GM21423 (cell line): ENCODE data around the gene ENAH.
"Not testable (repeated sequence)": the region's sequence is repeated elsewhere in the genome, so short reads cannot be mapped to it uniquely, and the experiment has no call there.

ENCODE experiments used
- ATAC-seq: cut with Tn5 transposase; IDR thresholded peaks from one replicate; pipeline ENCODE4 v1.9.1; 2021; ENCODE audit warnings: mild to moderate bottlenecking, moderate library complexity; ENCODE audit not compliant: unreplicated experiment

ENAH gene

GRCh38 chr1:225652729-225653462 lies at the start of gene ENAH:
TSS of gene ENAH (minus strand) at chr1:225653123. CDS start at chr1:225652690, 433 bp downstream.
- no peak for ATAC-seq

- no peak for ATAC-seq
Measured at GRCh38 chr1:225700889-225701465, 48.1 kb upstream of the ENAH start.

- ATAC-seq = no peak
Measured at GRCh38 chr1:225700164-225700821, 47.4 kb upstream of the ENAH start.

GRCh38 chr1:225699336-225699735 lies 46.4 kb upstream of the ENAH start:
- no peak for ATAC-seq

DNA sequence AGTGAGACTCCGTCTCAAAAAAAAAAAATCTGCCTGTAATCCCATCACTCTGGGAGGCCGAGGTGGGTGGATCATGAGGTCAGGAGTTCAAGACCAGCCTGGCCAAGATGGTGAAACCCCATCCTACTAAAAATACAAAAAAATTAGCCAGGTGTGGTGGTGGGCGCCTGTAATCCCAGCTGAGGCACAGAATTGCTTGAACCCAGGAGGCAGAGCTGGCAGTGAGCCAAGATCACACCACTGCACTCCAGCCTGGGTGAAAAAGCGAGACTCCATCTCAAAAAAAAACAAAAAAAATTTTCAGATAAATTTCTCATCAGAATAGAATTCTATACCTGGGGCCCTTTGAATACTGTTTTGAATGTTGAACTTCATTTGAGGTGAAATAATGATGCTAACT lies 45.3 kb upstream of the ENAH start:
- ATAC-seq = not testable (repeated sequence)

GRCh38 chr1:225697428-225697827 lies 44.5 kb upstream of the ENAH start:
- no peak for ATAC-seq

GRCh38 chr1:225695578-225696337 lies 42.8 kb upstream of the ENAH start:
- no peak for ATAC-seq

- no peak for ATAC-seq
Measured at GRCh38 chr1:225694151-225694603, 41.3 kb upstream of the ENAH start.

GRCh38 chr1:225693697-225694096 lies 40.8 kb upstream of the ENAH start:
- ATAC-seq = not testable (repeated sequence)

GRCh38 chr1:225693085-225693696 lies 40.3 kb upstream of the ENAH start:
- no peak for ATAC-seq

DNA sequence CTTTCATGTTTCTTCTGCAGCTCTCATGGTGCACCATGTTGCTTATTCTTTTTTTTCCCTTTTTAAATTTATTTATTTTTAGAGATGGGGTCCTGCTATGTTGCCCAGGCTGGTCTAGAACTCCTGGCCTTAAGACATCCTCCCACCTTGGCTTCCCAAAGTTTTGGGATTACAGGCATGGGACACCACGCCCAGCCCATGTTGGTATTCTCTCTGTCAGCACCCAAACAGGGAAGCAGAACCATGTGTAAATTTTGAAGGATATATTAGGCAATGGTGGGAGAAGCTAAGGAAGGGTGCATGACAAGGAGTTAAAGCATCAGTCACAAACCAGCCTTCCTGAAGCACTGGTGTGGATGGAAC lies 39.6 kb upstream of the ENAH start:
- no peak for ATAC-seq

DNA sequence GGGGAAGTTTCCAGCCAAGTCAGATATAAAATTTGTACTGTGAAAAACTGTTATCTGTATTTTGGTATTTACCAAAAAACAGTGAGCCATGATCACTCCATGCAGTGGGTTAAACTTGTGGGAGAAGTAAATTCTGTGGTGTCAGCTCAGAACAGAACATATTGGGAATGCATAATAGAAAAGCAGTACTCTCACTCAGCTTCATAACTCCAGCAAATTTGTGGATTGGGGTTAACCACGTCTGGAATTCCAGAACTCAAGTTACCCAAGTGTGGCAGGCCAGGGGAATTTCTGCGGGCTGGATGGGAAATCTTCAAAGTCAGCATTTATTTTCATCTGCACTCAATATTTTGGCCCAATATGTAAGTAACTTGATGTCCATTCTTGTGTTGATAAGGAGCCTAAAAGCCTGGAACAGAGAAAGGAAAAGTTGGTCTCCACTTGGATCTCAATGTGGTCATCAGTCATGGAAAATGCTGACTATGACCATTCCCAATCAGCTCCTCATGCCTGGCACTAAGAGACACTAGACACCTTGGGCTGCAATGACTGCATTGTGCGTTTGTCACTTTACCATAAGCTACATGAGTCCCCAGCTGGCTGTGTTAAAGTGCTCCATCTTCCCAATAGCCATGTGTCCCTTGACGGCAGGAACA lies 39.1 kb upstream of the ENAH start:
- ATAC-seq = no peak

GRCh38 chr1:225691377-225691776 lies 38.5 kb upstream of the ENAH start:
- no peak for ATAC-seq

- no peak for ATAC-seq
Measured at GRCh38 chr1:225689882-225690459, 37.0 kb upstream of the ENAH start.

DNA sequence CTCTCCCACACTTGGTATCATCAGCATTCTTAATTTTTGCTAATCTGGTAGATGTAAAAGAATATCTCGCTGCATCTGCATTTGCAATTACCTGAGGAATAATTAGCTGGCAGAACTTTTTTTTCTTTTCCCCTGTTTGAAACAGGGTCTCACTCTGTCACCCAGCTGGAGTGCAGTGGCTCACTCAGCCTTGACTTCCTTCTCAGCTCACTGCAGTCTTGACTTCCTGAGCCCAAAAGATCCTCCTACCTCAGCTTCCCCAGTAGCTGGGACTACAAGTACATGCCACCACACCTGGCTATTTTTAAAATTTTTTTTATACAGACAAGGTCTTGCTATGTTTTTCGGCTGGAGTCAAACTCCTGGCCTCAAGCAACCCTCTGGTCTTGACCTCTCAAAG lies 35.4 kb upstream of the ENAH start:
- ATAC-seq = no peak

DNA sequence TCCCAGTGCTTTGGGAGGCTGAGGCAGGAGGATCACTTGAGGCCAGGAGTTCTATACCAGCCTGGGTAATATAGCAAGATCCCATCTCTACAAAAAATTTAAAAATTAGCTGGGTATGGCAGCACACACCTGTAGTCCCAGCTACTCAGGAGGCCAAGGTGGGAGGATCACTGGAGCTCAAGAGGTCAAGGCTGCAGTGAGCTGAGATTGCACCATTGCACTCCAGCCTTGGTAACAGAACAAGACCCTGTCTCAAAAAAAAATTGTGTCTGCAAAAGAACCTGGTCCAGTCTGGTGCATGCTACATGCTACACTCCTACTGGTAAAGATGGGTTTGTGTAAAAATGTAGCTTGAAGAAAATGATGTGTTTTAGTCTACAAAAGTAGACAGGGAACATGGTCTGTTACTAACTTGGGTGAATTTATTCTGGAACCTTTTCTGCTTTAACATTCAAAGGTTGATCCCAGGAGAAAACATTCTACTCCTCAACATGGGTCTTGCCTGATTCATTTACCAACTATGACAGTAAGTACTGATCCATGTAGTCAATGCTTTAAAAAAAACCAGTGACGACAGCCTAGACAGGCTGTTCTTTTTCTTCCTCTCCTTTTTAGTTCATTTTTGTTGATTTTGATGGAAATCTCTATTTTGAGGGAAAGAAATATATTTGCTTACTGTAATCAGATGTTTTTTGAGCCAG lies 32.7 kb upstream of the ENAH start:
- ATAC-seq = no peak

- no peak for ATAC-seq
Measured at GRCh38 chr1:225684741-225685140, 31.8 kb upstream of the ENAH start.

DNA sequence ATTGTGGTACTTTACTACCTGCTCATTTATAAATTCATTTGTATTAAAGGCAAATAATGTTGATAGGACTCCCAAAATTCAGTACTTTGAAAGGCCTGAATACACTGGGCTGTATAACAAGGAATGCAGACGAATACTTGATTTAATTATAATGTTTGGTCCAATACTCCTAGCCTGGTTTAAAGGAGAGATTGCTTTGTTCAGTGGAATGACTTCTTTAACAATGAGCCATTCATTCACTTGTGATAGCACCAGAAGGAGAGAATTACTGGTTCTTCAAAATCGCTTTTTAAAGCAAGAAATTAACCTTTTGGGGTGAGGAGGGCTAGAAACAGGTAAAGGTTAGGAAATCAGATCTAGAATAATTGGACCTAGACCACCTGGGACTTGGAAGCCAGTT lies 28.3 kb upstream of the ENAH start:
- no peak for ATAC-seq

- ATAC-seq = no peak
Measured at GRCh38 chr1:225678545-225678944, 25.6 kb upstream of the ENAH start.
